HG02970 (cell line): ENCODE data around the gene NPC1L1.

ENCODE experiments used
- ATAC-seq: cut with Tn5 transposase; IDR thresholded peaks from one replicate; pipeline ENCODE4 v1.9.1; 2021; ENCODE audit warnings: mild to moderate bottlenecking, moderate library complexity, moderate number of reproducible peaks; ENCODE audit not compliant: unreplicated experiment, low FRiP score

The NPC1L1 gene

GRCh38 chr7:44537442-44537841 lies 3.7 kb downstream of the NPC1L1 start:
- ATAC-seq = no peak

GRCh38 chr7:44536090-44536489 lies 5.0 kb downstream of the NPC1L1 start:
- no peak for ATAC-seq

- ATAC-seq = no peak
These were observed 5.6 kb downstream of the NPC1L1 start for GRCh38 chr7:44535348-44536064.

DNA sequence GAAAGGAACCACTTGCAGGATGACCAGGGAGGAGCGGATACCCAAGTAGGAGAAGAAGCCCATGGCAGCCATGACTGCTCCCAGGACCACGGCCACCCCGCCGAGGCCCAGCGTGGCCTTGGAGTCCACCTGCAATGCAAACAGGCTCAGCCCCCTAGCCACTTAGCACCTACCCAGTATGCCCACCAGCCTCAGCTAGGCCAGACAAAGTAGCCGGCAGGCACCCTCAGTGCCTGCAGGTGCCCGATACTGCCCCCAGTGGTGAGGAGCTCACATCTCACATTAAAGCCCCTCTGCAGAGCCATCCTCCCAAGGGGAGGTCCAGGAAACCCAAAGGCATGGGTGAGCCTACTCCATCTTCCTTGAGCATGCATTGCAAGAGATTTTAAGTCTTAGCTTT lies 6.6 kb downstream of the NPC1L1 start:
- no peak for ATAC-seq

GRCh38 chr7:44534087-44534486 lies 7.0 kb downstream of the NPC1L1 start:
- no peak for ATAC-seq

GRCh38 chr7:44533301-44534055 lies 7.7 kb downstream of the NPC1L1 start:
- no peak for ATAC-seq

DNA sequence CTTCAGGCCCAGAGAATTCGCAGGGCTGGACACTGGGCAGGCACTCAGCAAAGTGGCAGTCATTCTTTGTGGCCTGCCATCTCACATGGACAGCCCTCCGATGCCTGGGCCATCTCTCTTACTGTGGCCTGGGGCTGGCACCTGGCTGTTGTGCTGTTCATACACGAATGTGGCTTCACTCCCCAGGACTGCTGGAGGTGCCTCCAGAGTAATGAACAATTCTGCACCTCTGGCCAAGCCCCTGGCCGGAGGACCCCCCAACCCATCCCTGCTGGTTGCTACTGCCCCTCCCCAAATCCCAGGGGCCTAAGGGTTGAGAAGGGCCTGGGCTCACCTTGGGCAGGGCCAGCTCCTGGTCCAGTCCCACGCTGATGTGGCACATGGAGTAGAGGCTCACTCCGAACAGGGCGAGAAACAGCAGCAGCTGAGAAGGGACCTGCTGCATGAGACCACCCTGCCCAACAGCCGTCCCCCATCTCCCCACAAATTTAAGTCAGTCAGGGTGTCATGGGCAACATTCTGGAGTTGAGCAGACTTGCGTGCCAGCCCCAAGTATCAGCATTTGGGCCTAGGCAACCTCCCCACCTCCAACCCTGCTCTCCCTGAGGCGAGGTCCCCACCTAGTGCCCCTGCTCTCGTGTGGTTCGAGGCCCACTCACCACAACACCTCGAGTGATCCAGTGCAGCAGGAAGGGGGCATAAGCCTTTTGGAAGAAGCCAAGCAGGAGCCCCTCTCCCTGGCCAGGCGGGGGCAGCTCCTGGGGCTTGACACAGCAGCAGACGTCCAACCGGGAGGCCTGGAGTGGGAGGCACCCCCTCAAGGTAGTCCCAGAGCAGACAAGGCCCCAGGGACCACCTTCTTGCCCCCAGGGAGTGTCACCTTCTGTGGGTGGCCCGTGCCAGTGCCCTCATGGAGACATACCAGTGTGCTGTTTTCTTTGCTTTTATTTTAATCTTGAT lies 9.4 kb downstream of the NPC1L1 start:
- ATAC-seq = no peak

GRCh38 chr7:44530990-44531389 lies 10.1 kb downstream of the NPC1L1 start:
- ATAC-seq = no peak

DNA sequence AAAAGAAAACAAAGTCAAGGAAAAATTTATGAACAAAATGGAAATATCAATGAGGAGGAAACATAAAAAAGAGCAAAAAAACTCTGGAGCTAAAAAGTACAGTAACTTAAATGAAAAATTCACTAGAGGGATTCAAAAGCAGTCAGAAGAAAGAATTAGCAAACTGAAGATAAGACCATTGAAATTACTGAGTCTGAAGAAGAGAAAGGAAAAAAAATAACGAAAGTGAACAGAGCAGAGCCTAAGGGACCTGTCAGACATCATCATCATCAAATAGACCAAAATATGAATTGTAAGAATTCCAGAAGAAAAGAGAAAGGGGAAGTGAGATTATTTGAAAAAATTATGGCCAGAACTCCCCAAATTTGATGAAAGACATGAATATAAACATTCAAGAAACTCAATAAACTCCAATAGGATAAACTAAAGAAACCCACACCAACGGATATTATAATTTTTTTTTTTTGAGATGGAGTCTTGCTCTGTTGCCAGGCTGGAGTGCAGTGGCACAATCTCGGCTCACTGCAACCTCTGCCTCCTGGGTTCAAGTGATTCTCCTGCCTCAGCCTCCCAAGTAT lies 16.2 kb downstream of the NPC1L1 start:
- no peak for ATAC-seq

- no peak for ATAC-seq
These were observed 18.8 kb downstream of the NPC1L1 start for GRCh38 chr7:44522315-44522714.

- no peak for ATAC-seq
These were observed 19.6 kb downstream of the NPC1L1 start for GRCh38 chr7:44521347-44522095.

DNA sequence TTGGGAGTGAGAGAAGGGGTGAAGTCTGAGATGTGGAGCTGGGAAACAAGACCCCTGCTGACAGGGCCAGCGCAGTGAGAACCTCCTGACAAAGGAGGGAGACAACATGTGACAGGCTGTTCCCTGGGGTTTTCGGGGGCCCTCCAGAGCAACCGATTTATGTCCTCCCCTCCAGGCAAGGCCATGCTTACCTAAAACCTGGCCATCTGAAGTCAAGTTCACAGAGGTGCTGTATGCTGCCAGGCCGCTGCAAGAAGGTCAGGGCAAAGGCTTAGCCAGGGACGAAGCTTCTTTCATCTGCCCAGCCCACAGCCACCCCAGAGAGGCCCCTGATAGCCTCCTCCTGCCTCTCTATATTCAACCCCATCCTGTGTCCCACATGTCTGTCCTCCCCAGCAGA lies 20.6 kb downstream of the NPC1L1 start:
- ATAC-seq = no peak

- ATAC-seq = no peak
These were observed 21.6 kb downstream of the NPC1L1 start for GRCh38 chr7:44519546-44519945.

DNA sequence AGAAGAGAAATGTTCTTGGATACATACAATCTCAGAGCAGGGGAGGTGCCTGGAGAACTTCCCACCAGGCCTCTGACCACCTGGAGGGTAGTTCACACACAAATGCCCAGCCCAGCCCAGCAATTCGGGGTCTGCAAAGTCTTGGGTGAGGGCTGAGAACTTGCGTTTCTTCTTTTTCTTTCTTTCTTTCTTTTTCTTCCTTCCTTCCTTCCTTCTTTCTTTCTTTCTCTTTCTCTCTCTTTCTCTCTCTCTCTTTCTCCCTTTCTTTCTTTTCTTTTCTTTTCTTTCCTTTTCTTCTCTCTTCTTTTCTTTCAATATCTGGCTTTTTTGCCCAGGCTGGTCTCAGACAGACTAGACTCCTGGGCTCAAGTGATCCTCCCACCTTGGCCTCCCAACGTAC lies 22.4 kb downstream of the NPC1L1 start:
- ATAC-seq = no peak

DNA sequence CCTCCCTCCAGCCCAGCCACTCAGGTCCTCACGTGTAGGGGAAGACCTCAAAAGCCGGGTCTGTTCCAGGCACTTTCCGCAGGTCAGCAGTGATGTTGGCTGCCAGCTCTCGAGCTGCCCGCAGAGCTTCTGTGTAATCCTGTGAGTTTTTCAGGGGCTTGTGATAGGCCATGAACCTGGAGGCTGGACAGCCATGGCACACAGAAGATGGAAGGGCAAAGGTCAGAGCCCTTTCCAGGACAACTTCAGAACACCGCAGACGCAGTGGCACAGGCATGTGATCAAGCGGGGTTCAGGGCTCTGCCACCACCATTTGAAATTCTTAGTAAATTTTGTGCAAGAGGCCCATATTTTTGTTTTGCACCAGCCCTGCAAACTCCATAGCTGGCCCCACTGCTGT lies 24.0 kb downstream of the NPC1L1 start:
- no peak for ATAC-seq

DNA sequence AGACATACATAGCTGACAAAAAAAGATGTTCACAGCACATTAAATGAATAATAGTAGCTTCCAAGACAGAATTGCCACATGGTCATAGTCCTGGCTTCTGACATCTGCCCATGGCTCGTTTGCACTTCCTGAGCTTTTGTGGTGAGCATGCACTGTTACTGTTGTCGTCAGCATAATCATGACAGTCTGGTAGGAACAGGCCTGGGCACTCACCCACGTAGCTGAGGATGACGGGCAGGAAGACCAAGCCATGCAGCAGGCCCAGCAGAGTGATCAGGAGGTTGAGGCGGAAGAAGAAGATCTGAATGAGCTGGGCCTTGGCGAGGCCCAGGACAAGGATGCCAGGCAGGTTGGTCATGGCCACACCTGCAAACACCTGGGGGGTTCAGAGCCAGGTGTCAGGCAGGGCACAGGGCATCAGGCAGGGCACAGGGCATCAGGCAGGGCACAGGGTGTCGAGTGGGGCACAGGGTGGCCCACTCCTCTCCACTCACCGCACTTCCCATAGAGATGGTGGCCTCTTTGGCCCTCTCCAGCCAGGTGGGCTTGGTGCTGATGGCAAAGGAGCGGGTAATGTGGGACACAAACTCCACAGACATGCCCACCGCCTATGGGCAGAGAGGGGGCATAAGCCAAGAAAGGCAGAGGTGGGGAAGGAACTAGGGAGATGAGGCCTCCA lies 25.4 kb downstream of the NPC1L1 start:
- ATAC-seq = no peak

DNA sequence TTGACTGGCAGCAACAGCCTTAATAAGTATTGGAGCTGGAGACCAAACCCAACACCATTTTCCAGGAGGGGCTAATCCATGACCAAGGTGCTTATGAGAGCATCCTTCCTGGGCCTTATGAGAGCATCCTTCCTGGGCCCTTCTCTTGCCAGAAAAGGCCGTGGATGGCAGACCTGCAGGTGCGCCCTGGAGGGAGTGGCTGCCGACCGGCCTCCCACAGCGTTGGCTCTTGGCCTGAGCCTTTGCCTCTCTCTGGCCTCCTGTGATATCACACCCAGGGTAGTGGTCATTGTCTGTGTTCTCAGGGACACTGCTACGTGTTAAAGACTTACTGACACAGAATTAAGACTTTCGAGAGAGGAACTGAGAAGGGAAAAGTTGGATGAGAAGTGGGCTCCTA lies 28.4 kb downstream of the NPC1L1 start:
- no peak for ATAC-seq

GRCh38 chr7:44511863-44512468 lies 29.2 kb downstream of the NPC1L1 start:
- ATAC-seq = no peak

DNA sequence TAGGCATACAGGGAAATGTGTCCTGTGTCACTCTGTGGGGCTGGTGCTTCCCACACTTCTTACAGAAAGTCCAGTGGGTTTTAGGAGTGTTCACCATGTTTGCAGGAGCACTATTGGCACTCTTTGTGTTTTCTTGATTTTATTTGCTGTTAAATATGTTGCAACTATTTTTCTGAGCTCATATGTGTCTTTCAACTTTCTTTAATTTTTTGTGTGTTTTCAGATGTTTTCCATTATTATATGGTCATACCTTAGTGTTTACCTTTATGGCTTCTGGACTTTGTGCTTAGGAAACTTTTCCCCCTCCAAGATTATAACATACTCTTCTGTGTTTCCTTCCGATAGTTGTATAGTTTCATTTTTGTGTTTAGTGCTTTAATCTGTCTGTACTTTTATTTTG lies 29.9 kb downstream of the NPC1L1 start:
- ATAC-seq = no peak
